HepG2 (cell line): ENCODE data around the gene ZBTB1. TPM values are rescaled to one million over a fixed set of nuclear protein-coding genes. Genes with fewer than 3 reads are reported as not detected.

ENCODE experiments used
- ARHGAP35 ChIP-seq: sonication (generic); formaldehyde crosslinking; IDR thresholded peaks from 2 replicates; pipeline ENCODE4 v1.9.0; 2022; ENCODE audit warnings: mild to moderate bottlenecking, inconsistent platforms, moderate library complexity, missing genetic modification reagents, borderline replicate concordance
- ARID2 ChIP-seq: sonication (generic); formaldehyde crosslinking; IDR thresholded peaks from 2 replicates; pipeline ENCODE4 v1.8.1; 2022; ENCODE audit warnings: mild to moderate bottlenecking, missing genetic modification reagents, borderline replicate concordance
- BHLHE40 ChIP-seq: IDR thresholded peaks from 2 replicates; pipeline ENCODE4 v1.6.1; 2011; ENCODE audit warnings: low read length, improper control_type of control experiment
- BRD4 ChIP-seq: sonication (generic); formaldehyde crosslinking; IDR thresholded peaks from 2 replicates; pipeline ENCODE4 v1.4.0; 2020; ENCODE audit warnings: missing genetic modification reagents
- ELF1 ChIP-seq: sonication (generic); formaldehyde crosslinking; IDR thresholded peaks from 2 replicates; pipeline ENCODE4 v1.4.0; 2020; ENCODE audit warnings: missing genetic modification reagents
- FOXP1 ChIP-seq, 2 experiments: fragments of 450-650 bp in 1 of 2; IDR thresholded peaks; 2 replicates each; pipeline ENCODE4 v1.6.1; 2017 to 2018; ENCODE audit warnings: antibody characterized with exemption in 1 of 2
- HNRNPLL ChIP-seq: fragments of 200-400 bp; formaldehyde crosslinking; IDR thresholded peaks from 2 replicates; pipeline ENCODE4 v1.6.1; 2017; ENCODE audit warnings: mild to moderate bottlenecking, low read depth, low read length; ENCODE audit not compliant: poor library complexity, severe bottlenecking
- ISL2 ChIP-seq: sonication (generic); formaldehyde crosslinking; IDR thresholded peaks from 2 replicates; pipeline ENCODE4 v1.5.0; 2020; ENCODE audit warnings: missing genetic modification reagents
- JDP2 ChIP-seq: sonication (generic); formaldehyde crosslinking; IDR thresholded peaks from 2 replicates; pipeline ENCODE4 v1.8.1; 2022; ENCODE audit warnings: missing genetic modification reagents, borderline replicate concordance
- MLLT10 ChIP-seq: sonication (generic); formaldehyde crosslinking; IDR thresholded peaks from 2 replicates; pipeline ENCODE4 v1.4.0; 2020; ENCODE audit warnings: missing genetic modification reagents
- PHF5A ChIP-seq: IDR thresholded peaks from one replicate; pipeline ENCODE4 v1.6.1; 2018; ENCODE audit warnings: low read depth, missing genetic modification reagents; ENCODE audit not compliant: unreplicated experiment
- SAFB2 ChIP-seq: sonication (generic); formaldehyde crosslinking; IDR thresholded peaks from 2 replicates; pipeline ENCODE4 v1.5.1; 2020; ENCODE audit warnings: missing genetic modification reagents, low read depth, mild to moderate bottlenecking, borderline replicate concordance
- U2AF2 ChIP-seq: fragments of 200-400 bp; formaldehyde crosslinking; IDR thresholded peaks from 2 replicates; pipeline ENCODE4 v1.6.1; 2017; ENCODE audit warnings: low read depth, mild to moderate bottlenecking, low read length
- ZBTB2 ChIP-seq: sonication (generic); formaldehyde crosslinking; IDR thresholded peaks from 2 replicates; pipeline ENCODE4 v1.8.0; 2022; ENCODE audit warnings: low read depth, missing genetic modification reagents
- ZBTB26 ChIP-seq: IDR thresholded peaks from 2 replicates; pipeline ENCODE4 v1.6.1; 2016; ENCODE audit warnings: missing compliant biosample characterization, missing genetic modification reagents, borderline replicate concordance
- ZNF280D ChIP-seq: sonication (generic); formaldehyde crosslinking; IDR thresholded peaks from 2 replicates; pipeline ENCODE4 v1.5.1; 2020; ENCODE audit warnings: mild to moderate bottlenecking, missing genetic modification reagents
- ZNF282 ChIP-seq: fragments of 450-650 bp; IDR thresholded peaks from 2 replicates; pipeline ENCODE4 v1.6.1; 2018; ENCODE audit not compliant: partially characterized antibody
- ZNF335 ChIP-seq: sonication (generic); formaldehyde crosslinking; IDR thresholded peaks from 2 replicates; pipeline ENCODE4 v1.4.0; 2020; ENCODE audit warnings: missing genetic modification reagents
- ZNF432 ChIP-seq: sonication (generic); formaldehyde crosslinking; IDR thresholded peaks from 2 replicates; pipeline ENCODE4 v1.5.0; 2020; ENCODE audit warnings: missing genetic modification reagents, mild to moderate bottlenecking, borderline replicate concordance
- ZNF496 ChIP-seq: sonication (generic); formaldehyde crosslinking; IDR thresholded peaks from 2 replicates; pipeline ENCODE4 v1.8.1; 2023; ENCODE audit warnings: mild to moderate bottlenecking, moderate library complexity, missing genetic modification reagents; ENCODE audit not compliant: insufficient replicate concordance
- ZNF550 ChIP-seq: sonication (generic); formaldehyde crosslinking; IDR thresholded peaks from 2 replicates; pipeline ENCODE4 v1.4.0; 2020; ENCODE audit warnings: mild to moderate bottlenecking, missing genetic modification reagents, borderline replicate concordance
- ZNF563 ChIP-seq: sonication (generic); formaldehyde crosslinking; IDR thresholded peaks from 2 replicates; pipeline ENCODE4 v1.8.0; 2022; ENCODE audit warnings: mild to moderate bottlenecking, moderate library complexity, missing genetic modification reagents
- ZNF577 ChIP-seq: sonication (generic); formaldehyde crosslinking; IDR thresholded peaks from 2 replicates; pipeline ENCODE4 v1.4.0; 2020; ENCODE audit warnings: mild to moderate bottlenecking, low read depth, missing genetic modification reagents, borderline replicate concordance
- ZNF737 ChIP-seq: sonication (generic); formaldehyde crosslinking; IDR thresholded peaks from 2 replicates; pipeline ENCODE4 v1.5.0; 2020; ENCODE audit warnings: missing genetic modification reagents, mild to moderate bottlenecking, borderline replicate concordance
- ZNF790 ChIP-seq: sonication (generic); formaldehyde crosslinking; IDR thresholded peaks from 2 replicates; pipeline ENCODE4 v1.8.0; 2022; ENCODE audit warnings: missing genetic modification reagents, mild to moderate bottlenecking, borderline replicate concordance
- polyA plus RNA-seq, 8 experiments: library from polyadenylated mRNA; depleted of rRNA in 3 of 8; stranded (reverse) in 7 of 8; unstranded in 1 of 8; fragments of >200 nt; fragmentation: Illumina TruSeq in 4 of 8; extraction: Trizol in 4 of 8; gene quantifications; 2 replicates each; pipeline versions ENCODE4 v1.2.1 to v1.2.3, GENCODE V29; 2011 to 2016; ENCODE audit warnings: low read depth in 4 of 8, missing spikeins in 1 of 8, mixed read lengths in 1 of 8; ENCODE audit not compliant: insufficient read depth in 1 of 8
- total RNA-seq, 5 experiments: library from RNA; depleted of rRNA; stranded (reverse); fragments of >200 nt; fragmentation: Illumina TruSeq; extraction: Trizol; gene quantifications; 2 replicates each; pipeline ENCODE4 v1.2.3, GENCODE V29; 2016; ENCODE audit warnings: low read depth in 1 of 5

ZBTB1 gene
- total and polyA plus RNA-seq, 2 of the 13 experiments (the other 11 are each of a cell fraction or from before 2014, with no cell fraction given) = 18.8 to 22.6 TPM

- TF ChIP-seq ZNF280D (CRISPR knock-in tag) (no peak), ZNF335 (CRISPR knock-in tag) (no peak), ISL2 (CRISPR knock-in tag) (peak; percentile 19; the same call in 1 of the 2 replicates), ARHGAP35 (CRISPR knock-in tag) (no peak), ZNF550 (no peak), ARID2 (CRISPR knock-in tag) (no peak), PHF5A (CRISPR knock-in tag) (no peak), U2AF2 (no peak), ELF1 (CRISPR knock-in tag) (no peak), ZNF737 (no peak), BHLHE40 (no peak), JDP2 (CRISPR knock-in tag) (no peak), ZNF432 (CRISPR knock-in tag) (0 out of 2 replicates have a peak, but pooled peaks have one; percentile 49), ZNF790 (CRISPR knock-in tag) (no peak; the same call in 1 of the 2 replicates), MLLT10 (CRISPR knock-in tag) (no peak), SAFB2 (CRISPR knock-in tag) (no peak), HNRNPLL (no peak), ZNF282 (no peak), ZNF563 (no peak), BRD4 (CRISPR knock-in tag) (peak; percentile 51; the same call in 1 of the 2 replicates), ZBTB26 (CRISPR knock-in tag) (no peak; the same call in 1 of the 2 replicates), FOXP1 (IDR thresholded peaks at IDR 0.05) (no peak), FOXP1 (CRISPR knock-in tag; IDR thresholded peaks at IDR 0.05) (no peak), ZNF496 (CRISPR knock-in tag) (no peak), ZNF577 (no peak), ZBTB2 (CRISPR knock-in tag) (peak; percentile 13)
These were observed at the start of gene ZBTB1 (continued) for GRCh38 chr14:64504310-64504896.
